ENCODE results near the gene BTBD3.

BTBD3 gene

DNA sequence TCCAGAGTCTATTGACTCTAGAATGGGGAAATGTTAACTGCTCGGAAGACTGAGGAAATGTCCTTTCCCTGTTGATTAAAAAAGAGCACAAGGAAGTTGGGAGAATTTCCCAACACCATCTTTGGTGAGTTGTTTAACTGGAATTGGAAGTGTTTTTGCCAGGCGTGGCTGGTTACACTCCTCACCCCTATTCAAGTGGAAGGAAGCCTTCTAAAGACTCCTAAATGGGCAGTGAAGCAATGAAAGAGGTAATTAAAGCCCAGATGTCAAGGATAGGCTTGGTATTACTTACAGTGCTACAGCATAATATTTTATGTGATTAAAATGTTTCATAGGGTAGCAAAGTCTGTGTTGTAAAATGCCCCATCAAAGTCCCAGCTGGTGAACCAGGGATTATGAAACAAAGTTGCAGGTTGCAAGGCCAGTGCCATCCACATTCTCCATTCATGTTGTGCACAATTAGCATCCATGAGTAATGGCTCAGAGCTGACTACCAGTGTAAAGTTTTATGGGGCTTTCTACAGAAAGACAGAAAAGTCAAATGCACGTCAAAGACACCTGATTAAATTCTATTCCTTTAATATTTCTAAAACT is 52.6 kb downstream of the BTBD3 start:
- DNase-seq (ENCODE audit: low read depth in 2 of 2) = no peak

DNA sequence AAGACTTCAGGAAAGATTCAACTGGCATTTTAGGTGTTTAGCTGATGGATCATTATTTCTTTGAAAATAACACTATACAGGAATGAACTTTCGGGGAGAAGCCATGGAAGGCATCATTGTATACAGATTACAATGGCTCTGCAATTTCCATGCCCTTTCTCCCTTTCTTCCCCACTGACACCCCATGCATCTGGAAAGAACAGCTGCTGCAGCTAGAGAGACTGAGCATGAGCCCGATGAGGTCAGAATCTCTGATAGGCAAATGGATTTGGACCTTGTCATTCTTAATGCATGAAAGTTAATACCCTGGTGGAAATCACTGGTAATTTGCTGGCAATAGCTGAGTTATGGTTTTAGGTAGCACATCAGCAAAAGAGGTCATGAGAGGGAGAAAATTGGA is 54.8 kb downstream of the BTBD3 start:
- no peak for DNase-seq (ENCODE audit: low read depth in 2 of 2)
